ENCODE data around the gene ACO1.

- TF ChIP-seq CTCF (IDR thresholded peaks at IDR 0.05): no peak
- TF ChIP-seq POLR2AphosphoS5 (IDR thresholded peaks at IDR 0.05): no peak
Observed at GRCh38 chr9:32427111-32427873, 42.8 kb downstream of the ACO1 start.
